Measurements from ENCODE around the gene THRB.

DNA sequence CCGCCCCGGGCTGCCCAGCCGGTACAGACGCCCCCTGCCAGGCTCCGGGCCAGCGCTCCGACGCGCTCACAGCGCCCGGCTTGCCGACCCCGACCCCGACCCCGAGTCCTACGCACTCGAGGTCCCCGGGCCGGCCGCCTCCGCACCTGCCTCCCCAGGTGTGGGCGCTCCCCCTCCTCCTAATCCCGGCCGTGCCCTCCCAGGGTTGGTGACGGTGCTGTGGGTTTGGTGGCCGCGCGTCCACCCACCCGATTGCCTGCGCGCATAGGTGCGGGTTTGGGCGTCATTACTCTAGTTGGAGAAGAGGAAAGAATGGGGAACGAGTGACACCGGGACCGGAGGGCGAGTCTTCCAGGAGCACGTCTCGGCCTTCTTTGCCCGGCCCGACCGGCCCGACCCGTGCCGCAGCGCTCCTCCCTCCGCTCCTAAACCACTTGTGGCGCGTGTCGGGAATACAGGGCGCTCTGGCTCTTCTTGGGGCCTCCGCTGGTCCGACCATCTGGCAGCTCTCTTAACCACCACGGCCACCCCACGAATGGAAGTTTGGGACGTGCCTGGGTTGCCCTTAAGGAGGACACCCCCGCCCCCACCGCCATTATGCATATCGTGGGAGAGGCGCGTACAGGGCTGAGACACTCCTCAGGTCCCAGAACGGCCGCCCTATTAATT, 810 bp upstream of the THRB start:
- no peak for TF ChIP-seq EZH2 (IDR thresholded peaks at IDR 0.05; ENCODE audit: borderline replicate concordance, low read length)
- TF ChIP-seq, protein P1, sequence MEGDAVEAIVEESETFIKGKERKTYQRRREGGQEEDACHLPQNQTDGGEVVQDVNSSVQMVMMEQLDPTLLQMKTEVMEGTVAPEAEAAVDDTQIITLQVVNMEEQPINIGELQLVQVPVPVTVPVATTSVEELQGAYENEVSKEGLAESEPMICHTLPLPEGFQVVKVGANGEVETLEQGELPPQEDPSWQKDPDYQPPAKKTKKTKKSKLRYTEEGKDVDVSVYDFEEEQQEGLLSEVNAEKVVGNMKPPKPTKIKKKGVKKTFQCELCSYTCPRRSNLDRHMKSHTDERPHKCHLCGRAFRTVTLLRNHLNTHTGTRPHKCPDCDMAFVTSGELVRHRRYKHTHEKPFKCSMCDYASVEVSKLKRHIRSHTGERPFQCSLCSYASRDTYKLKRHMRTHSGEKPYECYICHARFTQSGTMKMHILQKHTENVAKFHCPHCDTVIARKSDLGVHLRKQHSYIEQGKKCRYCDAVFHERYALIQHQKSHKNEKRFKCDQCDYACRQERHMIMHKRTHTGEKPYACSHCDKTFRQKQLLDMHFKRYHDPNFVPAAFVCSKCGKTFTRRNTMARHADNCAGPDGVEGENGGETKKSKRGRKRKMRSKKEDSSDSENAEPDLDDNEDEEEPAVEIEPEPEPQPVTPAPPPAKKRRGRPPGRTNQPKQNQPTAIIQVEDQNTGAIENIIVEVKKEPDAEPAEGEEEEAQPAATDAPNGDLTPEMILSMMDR (IDR thresholded peaks at IDR 0.05; ENCODE audit: low read length), result no peak
